H9 (cell line): ENCODE results near the gene CCNT1. TPM values are rescaled to one million over a fixed set of nuclear protein-coding genes. Genes with fewer than 3 reads are reported as not detected.

ENCODE experiments used
- DNase-seq: peaks from one replicate; pipeline ENCODE4 v3.0.0-alpha.2; 2017
- H2AFZ ChIP-seq: one replicate; pipeline ENCODE4 v1.6.1; 2013; ENCODE audit warnings: mild to moderate bottlenecking, low read length, control low read depth, moderate library complexity
- H2AK5ac ChIP-seq: 2 replicates; pipeline ENCODE4 v1.6.1; 2013; ENCODE audit warnings: low read length, control low read depth, mixed read lengths; ENCODE audit not compliant: insufficient read length
- H2BK120ac ChIP-seq: one replicate; pipeline ENCODE4 v1.6.1; 2013; ENCODE audit warnings: low read depth, mild to moderate bottlenecking, low read length, control low read depth, inconsistent platforms; ENCODE audit not compliant: poor library complexity, severe bottlenecking
- H2BK12ac ChIP-seq: 2 replicates; pipeline ENCODE4 v1.6.1; 2013; ENCODE audit warnings: low read length, control low read depth, mixed read lengths, low read depth; ENCODE audit not compliant: insufficient read length
- H2BK15ac ChIP-seq: 2 replicates; pipeline ENCODE4 v1.6.1; 2013; ENCODE audit warnings: low read depth, low read length, control low read depth
- H2BK20ac ChIP-seq: one replicate; pipeline ENCODE4 v1.6.1; 2013; ENCODE audit warnings: low read depth, mild to moderate bottlenecking, low read length, control low read depth, inconsistent platforms; ENCODE audit not compliant: poor library complexity, severe bottlenecking
- H2BK5ac ChIP-seq: 2 replicates; pipeline ENCODE4 v1.6.1; 2013; ENCODE audit warnings: low read length, control low read depth, mixed read lengths; ENCODE audit not compliant: insufficient read length
- H3K14ac ChIP-seq: 2 replicates; pipeline ENCODE4 v1.6.1; 2013; ENCODE audit warnings: low read length, control low read depth; ENCODE audit not compliant: insufficient read depth
- H3K18ac ChIP-seq: 2 replicates; pipeline ENCODE4 v1.6.1; 2013; ENCODE audit warnings: low read depth, mild to moderate bottlenecking, mixed read lengths, low read length, control low read depth; ENCODE audit not compliant: insufficient read length
- H3K23ac ChIP-seq: 2 replicates; pipeline ENCODE4 v1.6.1; 2013; ENCODE audit warnings: low read length, control low read depth, mixed read lengths, low read depth; ENCODE audit not compliant: insufficient read length
- H3K23me2 ChIP-seq: 2 replicates; pipeline ENCODE4 v1.6.1; 2013; ENCODE audit warnings: low read depth, mild to moderate bottlenecking, mixed read lengths, low read length, control low read depth; ENCODE audit not compliant: insufficient read length, poor library complexity, severe bottlenecking
- H3K27ac ChIP-seq: 2 replicates; pipeline ENCODE4 v1.5.1; 2013; ENCODE audit warnings: low read length, control low read depth, mixed read lengths, low read depth; ENCODE audit not compliant: insufficient read length
- H3K27me3 ChIP-seq: 2 replicates; pipeline ENCODE4 v1.6.1; 2013; ENCODE audit warnings: low read length, control low read depth, inconsistent platforms; ENCODE audit not compliant: insufficient read depth
- H3K4ac ChIP-seq: 2 replicates; pipeline ENCODE4 v1.6.1; 2013; ENCODE audit warnings: low read depth, mild to moderate bottlenecking, control low read depth, inconsistent platforms, low read length, moderate library complexity
- H3K4me1 ChIP-seq: 2 replicates; pipeline ENCODE4 v1.6.1; 2013; ENCODE audit warnings: low read length, control low read depth, inconsistent platforms; ENCODE audit not compliant: insufficient read depth
- H3K4me2 ChIP-seq: 2 replicates; pipeline ENCODE4 v1.6.1; 2013; ENCODE audit warnings: low read length, control low read depth, mixed read lengths; ENCODE audit not compliant: insufficient read length, insufficient read depth
- H3K56ac ChIP-seq: 2 replicates; pipeline ENCODE4 v1.6.1; 2013; ENCODE audit warnings: low read depth, mild to moderate bottlenecking, mixed read lengths, low read length, control low read depth; ENCODE audit not compliant: insufficient read length
- H3K79me1 ChIP-seq: 2 replicates; pipeline ENCODE4 v1.6.1; 2013; ENCODE audit warnings: low read depth, mild to moderate bottlenecking, moderate library complexity, low read length, control low read depth, inconsistent platforms; ENCODE audit not compliant: insufficient read depth, poor library complexity, severe bottlenecking
- H3K79me2 ChIP-seq: 2 replicates; pipeline ENCODE4 v1.6.1; 2013; ENCODE audit warnings: low read length, control low read depth, inconsistent platforms; ENCODE audit not compliant: insufficient read depth
- H3K9ac ChIP-seq: 2 replicates; pipeline ENCODE4 v1.6.1; 2013; ENCODE audit warnings: low read length, control low read depth, mixed read lengths; ENCODE audit not compliant: insufficient read length; ENCODE audit errors: extremely low read depth
- H3K9me3 ChIP-seq: one replicate; pipeline ENCODE4 v1.6.1; 2013; ENCODE audit warnings: low read depth, low read length, inconsistent platforms; ENCODE audit not compliant: control insufficient read depth
- H3T11ph ChIP-seq: one replicate; pipeline ENCODE4 v1.6.1; 2013; ENCODE audit warnings: mild to moderate bottlenecking, low read length, control low read depth, inconsistent platforms
- H4K20me1 ChIP-seq: one replicate; pipeline ENCODE4 v1.6.1; 2013; ENCODE audit not compliant: control insufficient read depth, insufficient read length, insufficient read depth
- H4K5ac ChIP-seq: 2 replicates; pipeline ENCODE4 v1.6.1; 2013; ENCODE audit warnings: low read depth, mild to moderate bottlenecking, mixed read lengths, low read length, control low read depth; ENCODE audit not compliant: insufficient read length
- H4K8ac ChIP-seq: replicated peaks from 2 replicates; pipeline ENCODE4 v1.6.1; 2013; ENCODE audit warnings: low read length, control low read depth, mixed read lengths, low read depth; ENCODE audit not compliant: insufficient read length
- H4K91ac ChIP-seq: 2 replicates; pipeline ENCODE4 v1.6.1; 2013; ENCODE audit warnings: low read depth, mild to moderate bottlenecking, moderate library complexity, mixed read lengths, low read length, control low read depth; ENCODE audit not compliant: insufficient read length
- H3K27ac Mint-ChIP-seq, 3 experiments: 2 replicates in 2 of 3; 3 replicates in 1 of 3; pipeline ENCODE4 v1.8.0; 2020 to 2021; ENCODE audit warnings: mixed read lengths in 3 of 3, mild to moderate bottlenecking in 1 of 3, moderate library complexity in 1 of 3
- H3K27me3 Mint-ChIP-seq: 2 replicates; pipeline ENCODE4 v1.8.0; 2021; ENCODE audit warnings: low read depth, mild to moderate bottlenecking, moderate library complexity, mixed read lengths
- H3K36me3 Mint-ChIP-seq, 3 experiments: 2 replicates in 2 of 3; 3 replicates in 1 of 3; pipeline ENCODE4 v1.8.0; 2020 to 2021; ENCODE audit warnings: low read depth in 3 of 3, mixed read lengths in 3 of 3; ENCODE audit not compliant: insufficient read depth in 1 of 3
- H3K4me1 Mint-ChIP-seq, 2 experiments: 2 replicates each; pipeline ENCODE4 v1.8.0; 2020; ENCODE audit warnings: mixed read lengths in 2 of 2
- H3K4me3 Mint-ChIP-seq, 2 experiments: 2 replicates in 1 of 2; 3 replicates in 1 of 2; pipeline ENCODE4 v1.8.0; 2020 to 2021; ENCODE audit warnings: mild to moderate bottlenecking in 2 of 2, mixed read lengths in 2 of 2, moderate library complexity in 1 of 2
- H3K9me3 Mint-ChIP-seq, 2 experiments: 2 replicates in 1 of 2; 3 replicates in 1 of 2; pipeline ENCODE4 v1.8.0; 2020; ENCODE audit warnings: mild to moderate bottlenecking in 2 of 2, mixed read lengths in 2 of 2, moderate library complexity in 1 of 2
- WGBS: extraction: QIAGEN DNeasy Blood & Tissue Kit; methylation state at CpG from one replicate; pipeline ENCODE4 v1.1.7; 2013; ENCODE audit warnings: missing lambda C conversion rate, low lambda C conversion rate, mixed read lengths; ENCODE audit not compliant: insufficient read length; ENCODE audit errors: extremely low coverage; 5-methylcytosine and 5-hydroxymethylcytosine counted together
- total RNA-seq: library from RNA; stranded (reverse); gene quantifications from 2 replicates; pipeline ENCODE4 v1.2.1, GENCODE V29; 2021
- TF ChIP-seq, protein P1 (sequence below): fragments of 200-600 bp; sonication (generic); conservative IDR thresholded peaks from 3 replicates; pipeline ENCODE4 v1.8.0; 2021; ENCODE audit warnings: antibody characterized with exemption, mild to moderate bottlenecking

The CCNT1 gene
- total RNA-seq, 1 experiment from 2014 or later = 53.1 TPM

DNA sequence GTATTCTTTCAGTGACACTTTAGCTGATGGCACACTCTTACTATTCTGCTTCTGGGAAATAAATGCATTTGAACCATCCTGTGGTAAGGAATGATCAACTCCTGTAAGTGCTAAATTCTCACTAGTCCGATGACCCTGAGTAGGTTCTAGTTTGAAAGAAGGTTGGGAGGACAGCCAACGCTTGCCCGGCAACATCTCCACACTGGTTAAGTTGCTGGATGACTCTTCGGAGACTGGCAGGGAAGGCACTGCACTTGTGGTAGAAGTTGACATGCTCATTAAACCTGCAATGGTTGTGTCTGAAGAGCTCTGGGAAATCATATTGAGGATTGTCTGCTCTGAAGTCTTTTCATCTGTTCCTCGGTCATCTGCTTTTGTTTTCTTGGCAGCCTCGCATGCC, 22.5 kb downstream of the CCNT1 start:
- H3K36me3 Mint-ChIP-seq = peaks cover 25 to 80% (median 71%) of the 10 kb centered on the region in 3 experiments; a peak in 6 of 7 replicates
- peaks cover 5% of the 10 kb centered on the region for H3K79me2 ChIP-seq
- H3K23ac ChIP-seq = no peak overlapping the region

More for the DNA sequence above, 22.5 kb downstream of the CCNT1 start:
- no peak overlapping the region for H3K9ac ChIP-seq
- no peak overlapping the region for H3K56ac ChIP-seq
- WGBS = no CpG with 5 or more reads among the region's 6 CpGs
- H2BK20ac ChIP-seq = no peak overlapping the region
- H3K4me3 Mint-ChIP-seq = no peak overlapping the region
- H2AK5ac ChIP-seq = no peak overlapping the region
- H3K9me3 Mint-ChIP-seq = no peaks in the 10 kb centered on the region
- no peak overlapping the region for H2BK120ac ChIP-seq
- H3K27me3 ChIP-seq = no peaks in the 10 kb centered on the region
- H4K20me1 ChIP-seq = no peaks in the 10 kb centered on the region
- no peak overlapping the region for H4K91ac ChIP-seq
- no peaks in the 10 kb centered on the region for H3K23me2 ChIP-seq
- H4K5ac ChIP-seq = no peak overlapping the region
- no peak overlapping the region for H3T11ph ChIP-seq
- peak overlapping the region in 1 of 3 experiments; percentile 13; a peak in 1 of 7 replicates for H3K27ac Mint-ChIP-seq
- H3K79me1 ChIP-seq = peaks cover 4% of the 10 kb centered on the region
- H2BK12ac ChIP-seq = no peak overlapping the region
- H3K27me3 Mint-ChIP-seq = no peaks in the 10 kb centered on the region
- H4K8ac ChIP-seq = no peak overlapping the region
- no peaks in the 10 kb centered on the region for H3K9me3 ChIP-seq
- DNase-seq = no peak
- H3K18ac ChIP-seq = no peak overlapping the region
- H3K4me1 ChIP-seq = no peaks in the 10 kb centered on the region
- H3K4ac ChIP-seq = no peak overlapping the region
- no peak overlapping the region for H2BK15ac ChIP-seq
- TF ChIP-seq, protein P1, sequence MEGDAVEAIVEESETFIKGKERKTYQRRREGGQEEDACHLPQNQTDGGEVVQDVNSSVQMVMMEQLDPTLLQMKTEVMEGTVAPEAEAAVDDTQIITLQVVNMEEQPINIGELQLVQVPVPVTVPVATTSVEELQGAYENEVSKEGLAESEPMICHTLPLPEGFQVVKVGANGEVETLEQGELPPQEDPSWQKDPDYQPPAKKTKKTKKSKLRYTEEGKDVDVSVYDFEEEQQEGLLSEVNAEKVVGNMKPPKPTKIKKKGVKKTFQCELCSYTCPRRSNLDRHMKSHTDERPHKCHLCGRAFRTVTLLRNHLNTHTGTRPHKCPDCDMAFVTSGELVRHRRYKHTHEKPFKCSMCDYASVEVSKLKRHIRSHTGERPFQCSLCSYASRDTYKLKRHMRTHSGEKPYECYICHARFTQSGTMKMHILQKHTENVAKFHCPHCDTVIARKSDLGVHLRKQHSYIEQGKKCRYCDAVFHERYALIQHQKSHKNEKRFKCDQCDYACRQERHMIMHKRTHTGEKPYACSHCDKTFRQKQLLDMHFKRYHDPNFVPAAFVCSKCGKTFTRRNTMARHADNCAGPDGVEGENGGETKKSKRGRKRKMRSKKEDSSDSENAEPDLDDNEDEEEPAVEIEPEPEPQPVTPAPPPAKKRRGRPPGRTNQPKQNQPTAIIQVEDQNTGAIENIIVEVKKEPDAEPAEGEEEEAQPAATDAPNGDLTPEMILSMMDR = no peak
- no peak overlapping the region for H2BK5ac ChIP-seq
- H3K27ac ChIP-seq = no peak overlapping the region
- H3K4me2 ChIP-seq = no peak overlapping the region
- no peak overlapping the region for H2AFZ ChIP-seq
- no peaks in the 10 kb centered on the region for H3K4me1 Mint-ChIP-seq
- H3K14ac ChIP-seq = no peak overlapping the region
